HG03045 (cell line): ENCODE data around the gene SKP1.

Source experiments
- ATAC-seq: cut with Tn5 transposase; IDR thresholded peaks from one replicate; pipeline ENCODE4 v1.9.1; 2021; ENCODE audit warnings: mild to moderate bottlenecking, moderate library complexity; ENCODE audit not compliant: unreplicated experiment

The SKP1 gene

DNA sequence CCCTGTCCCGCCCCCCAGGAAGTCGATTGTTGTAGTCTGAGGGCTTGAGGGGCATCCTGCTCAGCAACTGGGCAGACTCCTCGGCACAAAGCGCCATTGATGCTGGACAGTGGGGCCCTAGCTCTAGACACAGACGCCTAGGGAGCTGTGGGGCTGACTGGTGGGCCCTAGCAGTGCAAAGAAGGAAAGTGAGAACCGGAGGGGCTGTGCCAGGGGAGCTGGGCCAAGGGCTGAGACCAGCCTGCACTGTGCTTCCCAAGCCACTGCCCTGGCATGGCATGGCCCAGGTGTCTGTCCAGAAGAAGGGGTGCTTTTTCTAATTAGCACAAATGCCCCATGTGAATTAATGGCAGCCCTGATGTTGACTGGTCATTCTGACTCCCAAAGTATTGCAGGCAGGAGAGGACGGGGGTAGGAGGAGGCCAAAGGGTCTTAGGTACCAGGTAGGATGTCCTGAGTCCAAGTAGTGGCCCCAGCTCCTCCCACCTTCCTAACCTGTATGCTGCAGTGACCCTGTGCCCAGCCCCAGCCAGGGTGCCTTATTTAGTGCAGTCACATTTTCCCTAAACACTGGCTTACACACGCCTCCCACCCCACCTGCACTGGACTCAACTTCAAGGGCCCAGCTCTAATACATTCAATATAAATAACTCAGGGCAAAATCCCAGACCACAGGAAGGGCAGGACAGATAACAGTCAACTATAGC lies 46.4 kb downstream of the SKP1 start:
- ATAC-seq = no peak

DNA sequence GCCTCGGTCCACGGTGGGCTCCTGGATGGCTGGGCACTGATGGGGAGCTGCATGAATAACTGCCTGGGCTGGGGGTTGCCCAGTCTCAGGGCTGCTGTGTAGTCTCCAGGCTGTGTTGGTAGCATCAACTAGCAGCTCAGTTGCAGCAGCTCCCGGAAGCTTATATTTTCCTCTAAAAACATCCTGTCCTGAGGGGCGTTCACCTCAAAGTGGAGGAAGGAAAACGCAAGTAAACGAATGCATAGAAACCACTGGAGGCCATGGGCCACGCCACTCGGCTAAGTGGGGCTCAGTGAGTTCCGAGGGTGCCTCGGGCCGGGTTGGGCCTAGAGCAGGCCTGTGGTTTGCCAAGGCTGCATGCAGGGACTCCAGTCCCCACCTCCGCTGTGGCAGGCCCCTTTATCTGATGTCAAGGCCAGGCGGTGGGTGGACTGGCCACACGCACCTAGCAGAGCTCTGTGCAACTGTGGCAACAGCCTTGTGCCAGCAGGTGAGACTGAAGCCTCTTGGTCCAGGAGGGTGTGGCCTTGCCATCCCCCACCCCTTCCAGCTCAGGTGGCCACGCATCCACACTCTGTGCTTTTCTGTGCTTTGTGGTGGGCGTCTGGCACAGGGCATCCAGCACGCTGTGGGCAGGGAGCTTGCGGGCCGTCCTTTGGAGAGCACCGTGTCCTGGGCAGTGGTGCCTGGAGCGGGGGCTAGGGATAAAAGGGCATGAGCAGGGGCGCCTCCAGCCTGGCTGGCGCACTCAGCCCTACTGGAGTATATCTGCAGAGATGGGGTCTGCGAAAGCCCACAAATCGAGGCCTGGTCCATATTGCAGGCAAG lies 47.1 kb downstream of the SKP1 start:
- no peak for ATAC-seq

DNA sequence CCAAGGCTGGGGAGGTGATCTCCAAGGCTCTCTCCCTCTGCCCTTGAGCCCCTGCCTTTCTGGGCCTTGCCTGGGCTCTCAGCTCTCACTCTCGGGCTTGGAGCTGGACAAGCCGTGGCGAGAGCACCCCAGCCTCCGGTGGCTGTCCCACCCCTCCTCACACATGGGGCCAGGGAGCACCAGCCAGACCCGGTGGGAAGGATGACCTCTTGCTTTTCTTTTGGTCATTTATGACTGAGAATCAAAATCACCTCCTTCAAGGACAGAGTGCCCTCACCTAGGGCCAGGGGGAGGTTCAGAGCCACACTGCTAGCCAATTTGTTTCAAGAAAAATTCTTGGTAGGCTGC lies 48.1 kb downstream of the SKP1 start:
- ATAC-seq = no peak

DNA sequence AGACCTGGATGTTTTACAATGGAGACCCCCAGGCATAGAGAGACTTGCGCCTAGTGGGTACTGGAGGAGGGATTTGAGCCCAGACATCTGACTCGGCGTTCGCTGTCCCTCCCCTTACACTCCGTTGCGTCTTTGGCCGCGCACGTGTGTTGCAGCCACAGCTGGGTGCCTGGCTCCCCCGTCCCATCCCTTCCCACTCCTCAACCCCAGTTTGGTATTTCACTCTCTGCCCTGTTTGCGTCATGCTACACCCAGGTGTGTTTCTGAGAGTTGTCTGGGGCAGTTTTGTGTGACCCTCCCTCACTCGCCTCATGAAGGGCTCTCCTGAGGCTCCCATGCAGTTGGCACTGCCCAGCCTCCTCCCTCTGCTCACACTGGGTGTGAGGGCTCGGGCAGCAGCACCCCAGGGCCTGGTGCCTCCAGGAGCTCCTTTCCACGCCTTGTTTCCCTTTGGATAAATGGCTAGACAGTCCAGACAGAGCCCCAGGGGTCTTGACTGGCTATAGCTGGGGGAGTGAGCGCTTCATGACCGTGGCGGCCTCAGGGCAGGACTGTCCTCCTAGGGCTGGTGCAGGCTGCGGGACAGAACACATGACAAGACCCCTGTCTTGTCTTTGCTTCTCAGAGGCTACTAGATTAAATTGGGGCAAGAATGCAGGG lies 48.6 kb downstream of the SKP1 start:
- ATAC-seq = no peak

DNA sequence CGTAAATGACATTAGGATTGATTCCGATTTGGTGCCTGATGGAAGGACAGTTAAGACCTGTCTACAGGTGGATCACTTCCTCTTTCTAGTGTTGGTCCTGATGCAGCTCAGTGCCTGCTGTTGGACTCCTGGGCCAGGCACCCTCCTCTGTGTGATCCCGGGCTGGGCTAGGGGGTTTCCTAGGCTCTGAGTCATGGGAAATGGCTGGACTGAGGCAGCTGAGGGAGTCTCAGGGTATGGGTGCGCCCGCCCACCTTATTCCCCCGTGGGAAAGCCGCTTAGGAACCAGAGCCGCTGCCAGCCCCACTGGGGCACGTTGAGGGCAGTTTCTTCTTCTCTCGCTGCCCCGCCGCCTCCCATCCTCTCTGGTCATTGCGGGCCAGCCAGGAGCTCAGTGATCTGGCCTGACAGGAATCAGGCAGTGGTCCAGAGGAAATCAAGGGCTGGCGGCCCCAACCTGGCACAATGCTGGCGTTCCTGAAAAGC lies 49.3 kb downstream of the SKP1 start:
- no peak for ATAC-seq

DNA sequence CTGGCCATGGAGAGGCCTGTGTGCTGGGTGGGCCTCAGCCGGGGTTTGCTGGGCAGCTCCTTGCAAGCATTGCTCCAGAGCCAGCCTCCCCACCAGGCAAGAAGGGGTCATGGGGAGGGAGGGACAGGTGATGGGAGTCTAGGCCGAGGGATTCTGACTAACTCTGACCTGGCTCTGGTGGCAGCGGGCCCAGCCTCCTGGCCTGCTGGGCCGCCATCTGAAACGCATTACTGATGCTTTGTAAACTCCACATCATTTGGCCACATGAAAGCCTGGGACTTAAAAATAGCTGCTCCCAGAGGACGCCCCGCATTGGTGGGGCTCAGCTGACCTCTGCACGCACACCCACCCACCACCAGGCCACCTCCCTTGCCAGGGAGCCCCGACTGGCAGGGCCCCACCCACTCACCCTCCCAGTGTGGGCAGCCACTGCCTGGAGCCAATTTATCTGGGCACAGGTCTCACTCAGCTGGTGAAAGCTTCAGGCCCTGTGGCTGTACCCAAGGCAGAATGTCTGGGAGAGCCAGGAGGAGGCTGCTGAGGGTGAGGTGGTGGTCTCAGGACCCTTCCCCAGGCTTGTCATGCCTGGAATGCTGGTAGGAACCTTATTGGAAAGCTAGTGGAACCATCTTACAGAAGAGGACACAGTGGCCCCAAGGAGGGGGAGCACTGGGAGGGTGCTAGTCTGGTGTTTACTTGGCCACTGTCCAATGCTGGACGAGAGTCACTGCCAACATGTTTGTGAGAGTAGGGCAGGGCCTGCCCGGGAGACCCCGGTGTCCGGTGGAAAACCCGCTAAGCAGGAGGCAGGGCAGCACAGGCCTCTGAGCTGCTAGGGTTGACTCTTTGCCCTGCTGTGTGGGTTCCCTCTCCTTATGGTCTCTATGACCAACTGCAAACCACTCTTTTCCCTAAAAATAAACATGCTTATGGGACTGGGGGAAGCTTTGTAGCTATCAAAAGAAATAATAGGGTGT lies 51.4 kb downstream of the SKP1 start:
- ATAC-seq = no peak

DNA sequence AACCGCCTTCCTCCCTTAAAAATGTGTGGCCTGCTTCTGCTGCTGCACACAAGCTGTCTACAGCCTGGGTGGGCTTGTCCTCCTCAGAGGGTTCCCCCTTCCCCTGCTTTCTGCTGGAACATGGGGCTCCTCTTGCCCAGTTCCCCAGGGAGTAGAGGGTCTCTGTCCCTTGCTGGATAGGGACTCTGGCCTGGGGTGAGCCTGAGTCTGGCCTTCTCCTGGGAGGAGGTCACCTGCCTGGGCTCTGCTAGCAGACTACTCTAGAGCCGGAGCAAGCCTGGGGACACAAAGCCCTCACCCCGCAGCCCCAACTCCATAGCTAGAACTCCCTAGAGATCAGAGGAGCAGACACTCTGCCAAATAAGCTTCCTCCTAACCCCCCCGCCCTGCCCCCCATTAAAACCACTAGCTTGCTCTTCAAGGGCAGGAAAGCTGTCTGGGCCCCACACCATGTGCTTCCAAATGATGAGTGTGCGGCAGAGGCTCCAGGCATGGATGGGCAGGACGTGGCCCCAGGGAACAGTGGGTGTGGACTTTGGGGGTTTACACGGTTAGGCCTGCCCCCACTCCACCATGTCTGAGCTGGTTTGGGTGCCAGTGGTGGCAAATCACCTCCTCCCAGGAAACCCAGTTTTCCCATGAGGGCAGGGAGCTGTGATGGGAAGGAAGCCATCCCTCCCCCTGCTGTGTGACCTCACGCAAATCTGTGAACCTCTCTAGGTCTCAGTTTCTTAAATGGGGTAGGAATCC lies 52.3 kb downstream of the SKP1 start:
- no peak for ATAC-seq

DNA sequence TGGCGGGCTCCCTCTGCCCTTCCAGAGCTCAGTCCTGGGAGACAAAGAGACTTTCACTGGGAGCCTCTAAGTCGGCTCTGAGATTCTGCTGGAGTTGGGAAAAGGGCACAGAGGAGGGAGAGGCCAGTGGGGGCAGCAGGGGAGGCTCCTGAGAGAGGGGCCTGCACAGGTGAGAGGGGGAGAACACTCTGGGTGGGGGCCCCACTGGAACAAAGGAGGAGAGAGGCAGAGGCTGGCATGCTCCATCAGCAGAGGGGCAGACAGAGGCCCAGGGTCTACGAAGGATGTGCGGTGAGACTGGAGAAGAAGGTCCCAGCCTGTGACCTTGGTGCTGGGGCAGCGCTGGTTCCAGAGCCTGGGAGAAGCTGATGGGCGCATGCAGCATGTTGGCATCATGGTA lies 53.4 kb downstream of the SKP1 start:
- no peak for ATAC-seq

DNA sequence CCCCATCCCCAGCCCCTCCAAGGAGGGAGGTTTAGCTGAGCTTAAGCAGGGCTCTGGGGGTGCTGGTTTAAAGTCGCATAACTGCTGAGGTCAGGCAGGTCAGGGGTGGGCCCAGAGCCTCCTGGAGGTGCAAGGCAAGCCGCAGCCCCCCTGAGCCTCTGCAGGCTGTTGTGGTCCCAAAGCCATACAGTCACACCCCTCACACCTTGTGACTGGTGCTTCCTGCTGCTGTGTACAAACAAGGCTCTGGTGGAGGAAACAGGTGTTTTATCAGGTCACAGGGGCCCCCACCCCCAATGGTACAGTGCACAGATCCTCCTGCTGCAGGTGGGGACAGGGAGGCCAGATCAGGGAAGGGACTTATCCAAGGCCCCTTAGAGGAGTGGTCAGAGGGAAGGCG lies 54.2 kb downstream of the SKP1 start:
- no peak for ATAC-seq

DNA sequence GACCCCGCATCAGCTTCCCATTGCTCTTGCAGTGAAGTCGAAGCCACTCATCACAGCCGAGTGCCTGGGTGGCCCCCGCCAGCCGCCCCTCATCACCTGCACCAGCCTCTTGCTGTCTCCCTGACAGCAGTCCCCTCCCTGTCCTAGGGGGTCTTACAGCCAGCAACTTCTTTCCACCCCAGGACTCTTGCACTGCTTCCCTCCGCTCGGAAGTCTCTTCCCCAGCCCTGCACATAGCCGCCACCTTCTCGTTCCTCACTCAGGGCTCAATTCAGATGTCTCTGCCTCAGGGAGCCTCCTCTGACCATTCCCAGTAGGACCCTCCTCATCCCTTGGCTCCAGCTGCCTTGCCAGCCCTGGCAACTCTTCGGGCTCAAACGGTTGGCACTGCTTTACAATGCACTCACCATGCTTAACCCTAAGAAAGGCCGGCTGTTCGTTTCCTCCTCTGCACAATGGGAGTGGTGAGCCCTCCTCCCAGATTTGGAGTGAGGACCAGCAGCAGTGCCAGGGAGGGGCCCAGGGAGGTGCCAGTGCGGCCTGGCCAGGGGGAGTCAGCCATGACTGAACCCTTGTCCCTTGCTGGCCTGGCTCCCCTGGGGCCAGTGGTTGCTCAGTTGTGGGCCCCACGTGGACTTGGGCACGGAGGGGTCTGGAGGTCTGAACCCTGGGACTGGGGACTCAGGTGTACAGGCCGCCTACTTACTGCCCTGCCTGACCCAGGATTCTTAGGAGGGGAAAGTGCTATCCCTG lies 56.2 kb downstream of the SKP1 start:
- no peak for ATAC-seq

DNA sequence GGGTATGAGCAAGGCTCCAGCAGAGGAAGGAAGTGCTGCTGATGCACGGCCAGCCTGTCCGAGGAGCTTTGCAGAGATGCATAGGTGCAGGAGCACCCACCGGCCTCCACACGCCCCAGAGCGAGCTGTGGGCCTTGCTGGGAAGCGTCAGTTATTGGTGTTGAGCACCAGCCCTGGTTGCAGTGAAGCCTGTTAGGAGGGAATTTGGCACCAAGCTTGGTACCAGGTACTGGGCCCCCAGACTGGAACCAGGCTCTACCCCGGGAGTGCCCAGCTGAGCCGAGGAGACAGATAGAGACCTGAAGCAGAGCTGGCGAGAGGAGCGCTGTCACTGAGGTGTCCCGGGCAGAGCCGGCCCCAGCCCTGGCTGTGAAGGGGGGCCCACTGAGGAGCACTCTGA lies 57.0 kb downstream of the SKP1 start:
- no peak for ATAC-seq

DNA sequence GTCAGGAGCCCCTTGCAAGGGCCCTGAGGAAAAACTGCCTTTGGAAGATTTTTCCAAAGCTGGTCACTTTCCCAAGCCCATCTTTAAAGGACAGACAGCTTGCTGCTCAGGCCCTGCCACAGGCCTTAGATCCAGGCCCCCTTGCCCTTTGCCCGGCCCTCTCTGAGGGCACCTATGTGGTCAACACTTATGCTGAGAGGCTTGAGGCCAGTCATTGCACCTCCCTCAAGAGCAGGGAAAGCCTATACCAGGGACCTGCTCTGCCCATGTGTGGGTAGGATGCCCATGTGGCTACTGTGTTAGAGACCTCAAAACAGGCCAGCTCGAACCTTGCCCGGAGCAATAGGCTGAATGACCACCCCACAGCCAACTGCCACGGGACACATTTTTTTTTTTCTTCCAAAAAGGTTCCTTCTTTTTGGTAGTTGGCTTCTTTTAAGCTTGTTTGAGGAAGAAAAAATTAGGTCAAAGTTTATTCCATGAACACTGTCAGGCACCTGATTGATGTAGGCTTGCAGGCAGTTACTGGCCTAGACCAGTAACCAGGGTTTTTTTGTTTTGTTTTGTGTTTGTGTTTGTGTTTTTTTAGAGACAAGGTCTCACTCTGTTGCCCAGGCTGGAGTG lies 58.4 kb downstream of the SKP1 start:
- ATAC-seq = no peak

DNA sequence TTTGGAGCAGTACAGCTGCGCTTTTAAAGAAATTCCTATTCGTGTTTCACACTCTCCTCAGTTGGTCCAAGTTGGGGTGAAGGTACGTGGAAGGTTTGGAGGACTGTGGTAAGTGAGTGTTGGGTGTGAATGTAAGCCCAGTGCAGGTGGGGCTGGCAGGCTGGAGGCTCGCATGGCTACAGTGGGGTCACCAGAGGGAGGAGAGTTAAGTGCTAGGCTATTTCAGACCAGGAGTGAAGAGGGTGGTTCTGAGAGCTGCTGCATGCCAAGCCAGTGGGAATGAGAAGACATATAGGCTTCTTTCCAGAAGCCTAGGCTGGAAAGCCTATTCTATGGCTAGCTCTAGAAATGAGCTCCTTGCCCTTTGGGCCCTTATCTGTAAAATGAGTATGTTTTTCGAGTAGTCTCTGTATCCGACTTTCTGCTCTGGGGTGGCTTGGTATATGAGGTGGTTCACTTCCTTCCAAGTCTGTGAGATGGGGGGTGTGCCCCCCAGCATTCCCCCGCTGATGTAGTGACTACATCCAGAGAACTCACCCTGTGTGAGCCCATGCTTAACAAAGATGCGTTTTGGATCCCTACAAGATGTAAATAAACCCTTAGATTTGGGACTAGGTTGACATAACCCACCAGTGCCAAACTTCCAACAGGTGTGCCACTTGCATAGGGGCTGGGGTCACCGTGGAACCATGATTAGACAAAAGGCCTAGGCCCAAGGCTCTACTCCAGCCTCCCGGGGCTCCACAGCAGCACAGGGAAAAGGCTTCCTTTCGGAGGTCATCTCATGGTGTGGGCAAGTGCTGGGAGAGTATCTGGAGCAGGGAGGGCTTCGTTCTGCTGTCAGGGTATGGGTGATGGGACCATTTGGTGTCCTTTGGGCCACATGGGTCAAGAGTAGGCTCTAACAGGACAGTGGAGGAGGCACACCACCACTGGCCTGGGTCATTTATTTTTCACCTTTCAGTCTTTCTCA lies 59.7 kb downstream of the SKP1 start:
- no peak for ATAC-seq

DNA sequence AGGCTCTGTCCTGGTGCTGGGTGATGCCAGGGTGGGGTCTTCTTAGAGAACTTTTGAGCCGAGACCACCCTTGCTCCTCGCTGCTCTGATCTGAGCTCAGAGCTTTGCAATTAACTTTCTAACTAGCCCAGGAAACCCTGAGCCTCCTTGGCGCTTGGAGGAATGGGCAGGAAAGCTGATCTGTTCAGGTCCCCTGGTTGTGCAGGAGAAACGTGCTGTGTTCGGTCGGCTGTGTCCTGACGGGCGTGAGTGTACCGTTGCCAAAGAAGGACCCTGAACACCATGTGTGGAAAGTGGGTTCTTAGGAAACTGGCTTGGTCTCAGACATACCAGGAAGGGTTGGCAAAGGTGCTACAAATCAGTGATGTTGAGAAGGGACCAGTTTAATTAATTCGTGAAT lies 60.5 kb downstream of the SKP1 start:
- ATAC-seq = no peak

DNA sequence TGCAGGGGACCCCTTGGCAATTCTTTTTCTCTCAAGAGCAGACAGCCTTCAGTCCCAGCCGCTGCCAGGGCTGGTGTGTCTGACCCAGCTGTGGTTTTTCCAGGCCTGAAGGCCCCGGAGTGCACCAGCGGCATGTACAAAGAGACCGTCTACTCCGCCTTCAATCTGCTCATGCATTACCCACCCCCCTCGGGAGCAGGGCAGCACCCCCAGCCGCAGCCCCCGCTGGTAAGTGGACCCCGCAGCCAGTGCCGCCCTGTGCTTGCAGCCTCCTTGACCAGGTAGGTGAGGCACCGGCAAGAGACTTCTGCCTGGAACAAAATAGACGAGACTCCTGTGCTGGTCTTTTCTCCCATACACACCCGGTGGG lies 61.0 kb downstream of the SKP1 start:
- ATAC-seq = no peak

DNA sequence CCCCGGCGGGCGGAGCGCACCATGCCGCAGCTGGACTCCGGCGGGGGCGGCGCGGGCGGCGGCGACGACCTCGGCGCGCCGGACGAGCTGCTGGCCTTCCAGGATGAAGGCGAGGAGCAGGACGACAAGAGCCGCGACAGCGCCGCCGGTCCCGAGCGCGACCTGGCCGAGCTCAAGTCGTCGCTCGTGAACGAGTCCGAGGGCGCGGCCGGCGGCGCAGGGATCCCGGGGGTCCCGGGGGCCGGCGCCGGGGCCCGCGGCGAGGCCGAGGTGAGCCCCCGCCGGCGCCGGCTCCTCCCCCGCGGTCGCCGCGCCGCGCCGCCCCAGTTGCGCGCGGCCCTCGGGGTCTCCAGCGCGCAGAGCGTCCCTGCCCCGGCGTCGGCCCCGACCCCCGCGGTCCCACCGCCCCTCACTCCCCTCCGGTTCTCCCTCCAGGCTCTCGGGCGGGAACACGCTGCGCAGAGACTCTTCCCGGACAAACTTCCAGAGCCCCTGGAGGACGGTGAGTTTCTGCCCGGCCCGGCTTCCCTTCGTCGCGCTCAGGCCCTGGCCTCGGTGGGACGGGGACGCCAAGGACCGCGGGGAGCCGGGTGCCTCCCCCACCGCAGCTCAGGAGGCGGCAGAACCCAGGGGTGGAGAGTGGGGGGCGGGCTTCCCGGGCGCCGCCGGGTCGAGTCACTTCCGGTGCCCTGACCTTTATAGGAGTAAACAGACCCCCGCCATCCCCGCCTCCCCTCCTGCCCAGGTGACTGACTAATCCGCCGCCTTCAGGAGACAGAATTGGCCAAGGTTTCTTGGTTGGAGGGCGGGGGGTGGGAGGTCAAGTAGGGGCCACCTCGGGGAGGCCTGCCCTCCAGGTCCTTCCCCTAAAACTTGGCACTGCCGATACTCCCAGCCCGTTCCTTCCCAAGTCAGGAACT lies 61.6 kb downstream of the SKP1 start:
- no peak for ATAC-seq
